HL-60 (cell line): ENCODE measurements around the gene PPIL3.
"Not testable (repeated sequence)": the region's sequence is repeated elsewhere in the genome, so short reads cannot be mapped to it uniquely, and the experiment has no call there.

Experiments used
- DNase-seq, 2 experiments: peaks; one replicate each; pipeline ENCODE4 v3.0.0-alpha.2; 2010 to 2020; ENCODE audit warnings: low read depth in 1 of 2, low spot score in 1 of 2
- H3K27ac ChIP-seq: fragments of 250-450 bp; sonication (Bioruptor Pico); replicated peaks from 2 replicates; pipeline ENCODE4 v1.5.1; 2020; ENCODE audit warnings: mild to moderate bottlenecking, moderate library complexity
- H3K27me3 ChIP-seq: fragments of 250-450 bp; sonication (Bioruptor Pico); 2 replicates; pipeline ENCODE4 v1.5.1; 2021; ENCODE audit warnings: mild to moderate bottlenecking, moderate library complexity; ENCODE audit not compliant: insufficient read depth, poor library complexity, severe bottlenecking
- H3K4me3 ChIP-seq: replicated peaks from 2 replicates; pipeline ENCODE4 v1.5.1; 2011; ENCODE audit warnings: mild to moderate bottlenecking, control low read depth, low read length; ENCODE audit not compliant: insufficient read depth
- CTCF ChIP-seq: IDR thresholded peaks from one replicate; pipeline ENCODE4 v1.5.1; 2011; ENCODE audit warnings: low read length, control low read depth, inconsistent platforms; ENCODE audit not compliant: insufficient read depth
- GABPA ChIP-seq: IDR thresholded peaks from 2 replicates; pipeline ENCODE4 v1.6.1; 2012; ENCODE audit warnings: low read depth
- POLR2AphosphoS5 ChIP-seq: IDR thresholded peaks from 2 replicates; pipeline ENCODE4 v1.6.1; 2012; ENCODE audit warnings: low read depth
- REST ChIP-seq: IDR thresholded peaks from 2 replicates; pipeline ENCODE4 v1.6.1; 2012; ENCODE audit warnings: low read depth; ENCODE audit not compliant: insufficient replicate concordance
- SPI1 ChIP-seq: IDR thresholded peaks from 2 replicates; pipeline ENCODE4 v1.6.1; 2012; ENCODE audit warnings: low read depth, mild to moderate bottlenecking, borderline replicate concordance

PPIL3 gene

GRCh38 chr2:200905618-200906296 lies 16.9 kb upstream of the PPIL3 start:
- no peak overlapping the region for H3K4me3 ChIP-seq
- TF ChIP-seq CTCF: peak; percentile 74
- no peak for TF ChIP-seq SPI1
- DNase-seq: peak in 1 of 2 experiments; percentile 75
- no peaks in the 10 kb centered on the region for H3K27me3 ChIP-seq
- no peak overlapping the region; the same call in 1 of the 2 replicates for H3K27ac ChIP-seq

- DNase-seq: peak; percentile 55 to 86
- no peak overlapping the region for H3K27ac ChIP-seq
- no peak for TF ChIP-seq POLR2AphosphoS5
- peak; percentile 92 for TF ChIP-seq CTCF
- TF ChIP-seq REST: no peak
- TF ChIP-seq GABPA: no peak
- no peak for TF ChIP-seq SPI1
- H3K4me3 ChIP-seq: no peak overlapping the region
- H3K27me3 ChIP-seq: no peaks in the 10 kb centered on the region
Observed at GRCh38 chr2:200901459-200902072, 12.7 kb upstream of the PPIL3 start.

- no peaks in the 10 kb centered on the region for H3K27me3 ChIP-seq
- H3K27ac ChIP-seq: no peak overlapping the region
- H3K4me3 ChIP-seq: no peak overlapping the region
- no peak for DNase-seq
- TF ChIP-seq CTCF: no peak
- no peak for TF ChIP-seq POLR2AphosphoS5
- no peak for TF ChIP-seq GABPA
- TF ChIP-seq SPI1: no peak
- no peak for TF ChIP-seq REST
Observed at GRCh38 chr2:200899482-200899881, 10.6 kb upstream of the PPIL3 start.

DNA sequence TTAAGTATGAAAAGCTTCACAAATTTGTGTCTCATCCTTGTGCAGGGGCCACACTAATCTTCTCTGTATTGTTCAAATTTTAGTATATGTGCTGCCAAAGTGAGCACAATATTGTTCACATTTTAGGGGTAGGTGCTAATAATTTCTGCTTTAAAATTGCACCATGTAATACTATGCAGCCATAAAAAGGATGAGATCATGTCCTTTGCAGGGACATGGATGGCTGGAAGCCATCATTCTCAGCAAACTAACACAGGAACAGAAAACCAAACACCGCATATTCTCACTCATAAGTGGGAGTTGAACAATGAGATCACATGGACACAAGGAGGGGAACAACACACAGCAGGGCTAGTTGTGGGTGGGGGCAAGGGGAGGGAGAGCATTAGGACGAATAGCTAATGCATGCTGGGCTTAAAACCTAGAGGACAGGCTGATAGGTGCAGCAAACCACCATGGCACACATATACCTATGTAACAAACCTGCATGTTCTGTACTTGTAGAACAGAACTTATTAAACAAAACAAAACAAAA lies 7.1 kb downstream of the PPIL3 start:
- H3K4me3 ChIP-seq, DNase-seq, H3K27me3 ChIP-seq, H3K27ac ChIP-seq: not testable (repeated sequence)
